T-cell (primary cell): ENCODE measurements around the gene VWC2L. TPM values are rescaled to one million over a fixed set of nuclear protein-coding genes. Genes with fewer than 3 reads are reported as not detected.

Experiments used
- ATAC-seq, 4 experiments: fragments of 200-7000 bp in 3 of 4; fragments of 150-1000 bp in 1 of 4; cut with Tn5 transposase; replicated peaks in 1 of 4; 1 replicate in 3 of 4; 2 replicates in 1 of 4; pipeline ENCODE4 v1.10.0; 2021; ENCODE audit warnings: moderate library complexity in 3 of 4, mild to moderate bottlenecking in 2 of 4, moderate number of reproducible peaks in 1 of 4
- CTCF ChIA-PET, 2 donors: fragments of 300-600 bp; sonication (Branson Sonifier 250); formaldehyde crosslinking; loops; one replicate each; lab custom pipeline; 2022; ENCODE audit warnings: antibody characterized with exemption in 2 of 2; lab: Charles Lee
- POLR2A ChIA-PET, 2 donors: fragments of 300-600 bp; sonication (Branson Sonifier 250); formaldehyde crosslinking; loops; one replicate each; lab custom pipeline; 2022; ENCODE audit warnings: antibody characterized with exemption in 2 of 2; lab: Charles Lee
- DNase-seq, 35 experiments: peaks; one replicate each; pipeline versions ENCODE4 v3.0.0 to v3.0.0-alpha.2; 2013 to 2023
- H3K27ac ChIP-seq: one replicate; pipeline ENCODE4 v1.5.1; 2013; ENCODE audit warnings: low read length
- H3K27me3 ChIP-seq, 2 experiments: replicated peaks in 1 of 2; 1 replicate in 1 of 2; 2 replicates in 1 of 2; pipeline versions ENCODE4 v1.6.1 to v1.7.0; 2013; ENCODE audit warnings: low read length in 1 of 2, mixed read lengths in 1 of 2; ENCODE audit not compliant: control insufficient read depth in 2 of 2, insufficient read depth in 2 of 2; ENCODE audit errors: extremely low read depth in 1 of 2
- H3K36me3 ChIP-seq, 2 donors: 1 replicate in 1 of 2; 2 replicates in 1 of 2; pipeline versions ENCODE4 v1.6.1 to v1.7.0; 2013; ENCODE audit warnings: low read length in 1 of 2; ENCODE audit not compliant: control insufficient read depth in 2 of 2, insufficient read depth in 1 of 2; ENCODE audit errors: extremely low read depth in 1 of 2
- H3K4me1 ChIP-seq, 2 experiments: 1 replicate in 1 of 2; 2 replicates in 1 of 2; pipeline versions ENCODE4 v1.6.1 to v1.7.0; 2013; ENCODE audit warnings: low read length in 2 of 2, mixed read lengths in 1 of 2; ENCODE audit not compliant: insufficient read depth in 2 of 2, control insufficient read depth in 1 of 2; ENCODE audit errors: extremely low read depth in 1 of 2
- H3K4me3 ChIP-seq, 2 donors: 1 replicate in 1 of 2; 2 replicates in 1 of 2; pipeline versions ENCODE4 v1.5.1 to v1.7.0; 2013; ENCODE audit warnings: mild to moderate bottlenecking in 2 of 2, low read length in 1 of 2, moderate library complexity in 1 of 2; ENCODE audit not compliant: control insufficient read depth in 1 of 2; ENCODE audit errors: extremely low read depth in 1 of 2
- H3K9me3 ChIP-seq: 2 replicates; pipeline ENCODE4 v1.7.0; 2013
- H3K27ac Mint-ChIP-seq, 2 donors: one replicate each; pipeline ENCODE4 v1.8.0; 2020 to 2021; ENCODE audit warnings: mild to moderate bottlenecking in 2 of 2, mixed read lengths in 2 of 2
- H3K27me3 Mint-ChIP-seq, 2 donors: one replicate each; pipeline ENCODE4 v1.8.0; 2021 to 2022; ENCODE audit warnings: mixed read lengths in 2 of 2
- H3K36me3 Mint-ChIP-seq: one replicate; pipeline ENCODE4 v1.8.0; 2021; ENCODE audit warnings: mixed read lengths
- H3K4me1 Mint-ChIP-seq, 3 donors: one replicate each; pipeline ENCODE4 v1.8.0; 2020 to 2022; ENCODE audit warnings: mixed read lengths in 3 of 3, mild to moderate bottlenecking in 1 of 3
- H3K4me3 Mint-ChIP-seq, 3 donors: one replicate each; pipeline ENCODE4 v1.8.0; 2020 to 2022; ENCODE audit warnings: mild to moderate bottlenecking in 3 of 3, mixed read lengths in 3 of 3, moderate library complexity in 3 of 3
- H3K9me3 Mint-ChIP-seq, 3 donors: one replicate each; pipeline ENCODE4 v1.8.0; 2020 to 2022; ENCODE audit warnings: mixed read lengths in 3 of 3
- WGBS: methylation state at CpG from one replicate; pipeline ENCODE4 v1.1.5; 2013; ENCODE audit warnings: missing lambda C conversion rate; ENCODE audit not compliant: insufficient coverage; 5-methylcytosine and 5-hydroxymethylcytosine counted together
- total RNA-seq, 35 experiments: library from RNA in 6 of 35; stranded (reverse) in 6 of 35; fragments of 120-200 nt in 1 of 35; gene quantifications; one replicate each; pipeline versions ENCODE4 v1.2.1 to v1.2.4 and lab custom pipeline; 2013 to 2026

Gene VWC2L
- total RNA-seq, 5 donors from 2014 or later (not counting 1 experiment from before 2014, with no cell fraction given): not detected

DNA sequence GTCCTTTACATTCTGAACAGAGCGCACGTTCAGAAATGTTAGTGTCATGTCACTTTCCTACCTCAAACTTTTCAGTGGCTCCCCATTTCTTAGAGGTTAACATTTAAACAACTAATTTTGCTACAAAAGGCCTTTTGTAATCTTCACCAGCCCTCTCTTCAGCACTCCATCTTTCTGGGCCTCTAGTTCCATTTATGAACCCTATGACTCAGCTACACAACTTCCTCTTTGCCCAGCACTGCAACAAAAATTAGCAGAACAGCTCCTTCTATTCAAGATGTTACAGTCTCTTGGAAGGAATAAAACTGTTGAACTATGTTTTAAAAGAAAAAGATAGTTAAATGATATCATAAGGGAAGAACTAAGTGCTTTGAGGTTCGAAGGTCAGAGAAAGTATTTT lies 139.9 kb downstream of the VWC2L start:
- no peak overlapping the region for H3K4me3 Mint-ChIP-seq
- H3K36me3 Mint-ChIP-seq: no peaks in the 10 kb centered on the region
- H3K9me3 Mint-ChIP-seq: no peaks in the 10 kb centered on the region
- DNase-seq (no peak), ATAC-seq (no peak)
- 72% methylated on average over 3 of the region's 3 CpGs for WGBS
- no peak overlapping the region for H3K27ac Mint-ChIP-seq
- ChIA-PET POLR2A (no interaction called here), CTCF (no interaction called here)
- no peak overlapping the region for H3K27ac ChIP-seq
- no peaks in the 10 kb centered on the region for H3K9me3 ChIP-seq
- H3K36me3 ChIP-seq: no peaks in the 10 kb centered on the region
- H3K27me3 ChIP-seq: no peaks in the 10 kb centered on the region
- H3K4me1 Mint-ChIP-seq: no peaks in the 10 kb centered on the region
- H3K4me1 ChIP-seq: no peaks in the 10 kb centered on the region
- no peak overlapping the region for H3K4me3 ChIP-seq
- no peaks in the 10 kb centered on the region for H3K27me3 Mint-ChIP-seq

DNA sequence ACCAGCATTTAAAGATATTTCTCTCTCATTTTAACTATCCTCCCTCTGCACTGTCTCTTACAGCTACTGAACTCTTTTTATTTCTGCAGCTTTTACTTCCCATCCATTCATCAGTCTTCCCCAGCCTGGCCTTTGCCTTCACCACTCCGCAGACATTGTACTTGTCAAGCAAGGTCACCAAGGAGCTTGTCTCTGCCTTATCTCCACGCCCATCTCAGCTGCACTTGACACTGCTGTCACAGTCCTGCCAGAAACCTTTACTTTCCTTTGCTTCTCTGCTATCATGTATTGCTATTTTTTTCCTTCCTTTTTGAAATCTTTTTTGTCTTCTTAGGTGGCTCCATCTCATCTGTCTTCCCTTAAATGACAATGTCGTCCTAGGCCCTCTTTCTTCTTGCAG lies 147.0 kb downstream of the VWC2L start:
- 61% methylated on average over 3 of the region's 3 CpGs for WGBS

DNA sequence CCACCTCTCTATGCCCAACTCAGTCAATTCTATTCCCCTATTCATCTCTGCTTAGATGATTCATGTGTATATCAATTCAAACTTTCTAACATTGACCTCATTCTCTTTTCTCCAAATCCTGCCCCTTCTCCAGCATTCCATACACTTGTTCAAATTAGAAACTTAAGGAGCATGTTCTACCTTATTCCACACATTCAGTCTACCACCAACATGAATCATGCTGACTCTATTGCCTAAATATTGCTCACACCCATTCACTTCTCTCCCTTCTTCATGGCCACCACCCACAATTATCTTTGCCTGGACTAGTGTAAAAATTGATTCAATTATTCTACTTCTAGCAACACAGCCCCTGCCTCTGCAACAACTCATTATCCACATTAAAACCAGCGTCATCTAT lies 147.5 kb downstream of the VWC2L start:
- Mint-ChIP-seq H3K27ac (no peak overlapping the region), H3K4me3 (no peak overlapping the region), H3K36me3 (no peaks in the 10 kb centered on the region), H3K4me1 (no peaks in the 10 kb centered on the region), H3K9me3 (no peaks in the 10 kb centered on the region), H3K27me3 (no peaks in the 10 kb centered on the region)
- ChIA-PET CTCF (interaction anchor here in 1 of 2 donors (0.7 kb wide), 1 partner anchor 28 kb away, joined by 4 read pairs; no protein-coding TSS in a partner anchor), POLR2A (no interaction called here)
- Histone ChIP-seq H3K4me3 (no peak overlapping the region), H3K36me3 (no peaks in the 10 kb centered on the region), H3K27me3 (no peaks in the 10 kb centered on the region), H3K27ac (no peak overlapping the region), H3K4me1 (no peaks in the 10 kb centered on the region), H3K9me3 (no peaks in the 10 kb centered on the region)
- DNase-seq: no peak
- no peak for ATAC-seq
- WGBS: no CpG with 5 or more reads among the region's 1 CpG

More for the DNA sequence above, 147.0 kb downstream of the VWC2L start:
- Mint-ChIP-seq H3K27me3 (no peaks in the 10 kb centered on the region), H3K4me3 (no peak overlapping the region), H3K36me3 (no peaks in the 10 kb centered on the region), H3K4me1 (no peaks in the 10 kb centered on the region), H3K27ac (no peak overlapping the region), H3K9me3 (no peaks in the 10 kb centered on the region)
- ATAC-seq (no peak), DNase-seq (no peak)
- no peaks in the 10 kb centered on the region for H3K36me3 ChIP-seq
- CTCF ChIA-PET: interaction anchor here in 1 of 2 donors (0.7 kb wide), 1 partner anchor 27 kb away, joined by 4 read pairs; no protein-coding TSS in a partner anchor
- H3K4me3 ChIP-seq: no peak overlapping the region
- H3K4me1 ChIP-seq: no peaks in the 10 kb centered on the region
- H3K27ac ChIP-seq: no peak overlapping the region
- H3K27me3 ChIP-seq: no peaks in the 10 kb centered on the region
- H3K9me3 ChIP-seq: no peaks in the 10 kb centered on the region
- POLR2A ChIA-PET: no interaction called here

DNA sequence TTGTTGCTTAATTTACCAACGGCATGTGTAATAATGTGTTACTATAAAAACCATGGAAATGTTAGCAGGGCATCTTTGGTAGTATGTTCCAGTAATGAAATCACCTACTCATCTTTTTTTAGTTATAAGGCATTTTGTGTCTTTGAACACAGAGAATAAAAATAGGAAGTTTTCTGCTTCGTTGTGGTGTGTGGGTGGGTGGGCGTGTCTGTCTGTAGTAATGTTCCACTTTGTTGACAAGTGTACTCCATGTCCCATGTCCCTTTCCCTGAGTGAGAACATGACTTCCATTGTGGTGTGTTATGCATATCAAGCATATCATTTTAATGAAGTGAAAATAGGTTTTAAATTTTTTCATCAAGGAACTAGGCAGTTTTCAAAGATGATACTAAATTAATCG lies 149.3 kb downstream of the VWC2L start:
- Mint-ChIP-seq H3K27me3 (no peaks in the 10 kb centered on the region), H3K4me1 (no peaks in the 10 kb centered on the region), H3K27ac (no peak overlapping the region), H3K4me3 (no peak overlapping the region), H3K9me3 (peaks cover 0 to 4% (median 0%) of the 10 kb centered on the region in 3 donors), H3K36me3 (no peaks in the 10 kb centered on the region)
- ATAC-seq: no peak
- H3K4me1 ChIP-seq: no peaks in the 10 kb centered on the region
- ChIA-PET POLR2A (no interaction called here), CTCF (no interaction called here)
- WGBS: no CpG with 5 or more reads among the region's 4 CpGs
- H3K27me3 ChIP-seq: no peaks in the 10 kb centered on the region
- no peak for DNase-seq
- H3K36me3 ChIP-seq: no peaks in the 10 kb centered on the region
- H3K27ac ChIP-seq: no peak overlapping the region
- H3K4me3 ChIP-seq: no peak overlapping the region
- H3K9me3 ChIP-seq: no peaks in the 10 kb centered on the region

DNA sequence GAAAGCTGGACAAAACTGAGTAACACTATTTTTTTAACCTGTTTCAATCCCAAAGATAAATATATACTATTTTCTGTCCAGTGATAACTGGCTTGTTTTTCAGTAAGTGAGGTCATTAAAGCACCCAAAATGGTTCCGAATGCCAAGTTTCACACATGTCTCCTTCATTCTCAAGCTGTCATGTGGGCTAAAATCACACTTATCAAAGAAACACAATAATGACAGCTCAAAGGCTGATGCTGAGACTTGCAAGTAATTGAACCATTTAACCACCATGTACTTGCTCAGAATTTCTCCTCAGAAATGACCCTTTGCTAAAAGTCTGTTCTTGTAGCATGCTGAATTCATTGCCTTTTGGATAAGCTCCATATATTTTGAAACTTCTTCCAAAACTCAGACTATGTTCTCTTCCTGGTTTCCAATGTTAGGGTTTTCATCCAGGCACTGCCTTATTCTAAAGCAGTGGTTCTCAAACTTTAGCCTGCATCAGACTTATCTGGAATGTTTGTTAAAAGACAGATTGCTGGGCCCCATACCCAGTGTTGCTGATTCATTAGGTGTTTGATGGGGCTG lies 149.8 kb downstream of the VWC2L start:
- CTCF ChIA-PET: no interaction called here
- 100% methylated on average over 1 of the region's 1 CpG for WGBS
- ATAC-seq: no peak

DNA sequence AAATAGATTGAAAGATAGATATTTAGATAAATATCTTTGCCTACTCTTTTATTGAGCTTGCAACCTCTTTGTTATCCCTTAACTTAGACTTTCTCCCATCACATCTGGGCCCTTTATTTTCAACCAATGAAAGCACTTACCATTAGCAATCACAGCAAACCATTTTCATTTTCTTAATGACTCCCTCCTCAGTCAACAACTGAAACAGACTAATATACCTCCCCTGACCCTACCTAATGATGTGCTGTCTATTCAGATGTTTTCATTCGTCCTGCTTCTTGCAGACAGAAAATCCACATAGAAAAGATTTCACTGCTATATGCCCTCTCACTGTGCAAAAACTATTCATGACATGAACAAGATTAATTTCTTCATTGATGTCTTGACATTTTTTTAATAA lies 154.4 kb downstream of the VWC2L start:
- no peak for ATAC-seq
- no peaks in the 10 kb centered on the region for H3K27me3 ChIP-seq
- no peaks in the 10 kb centered on the region for H3K36me3 Mint-ChIP-seq
- WGBS: 78% methylated on average over 1 of the region's 1 CpG
- ChIA-PET POLR2A (no interaction called here), CTCF (no interaction called here)
- H3K4me3 ChIP-seq: no peak overlapping the region
- H3K27ac ChIP-seq: no peak overlapping the region
- no peaks in the 10 kb centered on the region for H3K4me1 Mint-ChIP-seq
- H3K27ac Mint-ChIP-seq: no peak overlapping the region
- no peaks in the 10 kb centered on the region for H3K36me3 ChIP-seq
- no peak overlapping the region for H3K4me3 Mint-ChIP-seq
- DNase-seq: no peak
- no peaks in the 10 kb centered on the region for H3K27me3 Mint-ChIP-seq
- H3K4me1 ChIP-seq: no peaks in the 10 kb centered on the region
- no peaks in the 10 kb centered on the region for H3K9me3 ChIP-seq
- H3K9me3 Mint-ChIP-seq: peaks cover 0 to 4% (median 1%) of the 10 kb centered on the region in 3 donors

More for the DNA sequence above, 149.8 kb downstream of the VWC2L start:
- no peak overlapping the region for H3K27ac Mint-ChIP-seq
- POLR2A ChIA-PET: no interaction called here
- H3K27me3 Mint-ChIP-seq: no peaks in the 10 kb centered on the region
- Histone ChIP-seq H3K4me3 (no peak overlapping the region), H3K36me3 (no peaks in the 10 kb centered on the region), H3K27me3 (no peaks in the 10 kb centered on the region), H3K27ac (no peak overlapping the region), H3K9me3 (no peaks in the 10 kb centered on the region), H3K4me1 (no peaks in the 10 kb centered on the region)
- H3K9me3 Mint-ChIP-seq: peaks cover 0 to 4% (median 0%) of the 10 kb centered on the region in 3 donors
- no peak for DNase-seq
- no peaks in the 10 kb centered on the region for H3K36me3 Mint-ChIP-seq
- no peaks in the 10 kb centered on the region for H3K4me1 Mint-ChIP-seq
- H3K4me3 Mint-ChIP-seq: no peak overlapping the region
